Prostate gland (tissue), 2 donors: ENCODE measurements around the gene C1orf21.

Source experiments
- POLR2A ChIP-seq: fragments of 450-650 bp; IDR thresholded peaks from one replicate; pipeline ENCODE4 v1.6.1; 2016; ENCODE audit warnings: antibody characterized with exemption, mild to moderate bottlenecking
- TF ChIP-seq, protein P1 (sequence below), 4 experiments: fragments of 200-600 bp in 2 of 4; fragments of 450-650 bp in 2 of 4; sonication (generic) in 2 of 4; IDR thresholded peaks; 1 replicate in 3 of 4; 2 replicates in 1 of 4; pipeline ENCODE4 v1.5.1; 2016 to 2019; ENCODE audit warnings: antibody characterized with exemption in 4 of 4, mild to moderate bottlenecking in 2 of 4, moderate library complexity in 2 of 4

DNA sequence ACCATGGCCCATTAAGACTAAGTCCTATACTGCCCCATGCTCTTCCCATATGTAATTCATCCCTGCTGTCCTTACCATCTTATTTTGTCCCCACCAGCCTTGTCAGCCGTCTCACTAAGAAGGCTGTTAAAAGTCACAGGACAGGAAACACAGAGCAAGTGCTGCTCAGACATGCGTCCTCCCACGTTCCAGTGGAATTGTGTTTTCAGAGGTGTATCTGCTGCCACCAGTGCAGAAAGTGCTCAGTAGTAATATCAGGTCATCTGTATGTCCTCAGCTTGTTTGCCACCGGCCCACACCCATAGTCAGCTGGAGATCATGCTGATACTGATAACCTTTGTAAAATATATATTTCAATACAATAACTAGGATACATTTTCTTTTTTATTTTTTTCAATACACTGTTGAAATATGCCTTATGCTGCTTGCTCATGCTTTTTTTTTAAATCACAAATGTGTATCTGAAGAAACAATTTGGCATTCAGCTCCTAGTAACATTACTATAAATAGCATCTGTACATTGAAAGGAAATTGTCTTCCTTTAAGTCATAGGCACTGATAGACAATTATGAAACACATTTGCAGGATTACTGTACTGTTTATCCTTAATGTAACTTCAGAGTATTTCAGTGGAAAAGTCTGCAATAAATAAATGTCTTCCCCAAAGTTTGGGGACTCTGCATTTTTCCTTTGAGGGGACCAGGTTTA lies 211.0 kb downstream of the C1orf21 start:
- TF ChIP-seq, protein P1, sequence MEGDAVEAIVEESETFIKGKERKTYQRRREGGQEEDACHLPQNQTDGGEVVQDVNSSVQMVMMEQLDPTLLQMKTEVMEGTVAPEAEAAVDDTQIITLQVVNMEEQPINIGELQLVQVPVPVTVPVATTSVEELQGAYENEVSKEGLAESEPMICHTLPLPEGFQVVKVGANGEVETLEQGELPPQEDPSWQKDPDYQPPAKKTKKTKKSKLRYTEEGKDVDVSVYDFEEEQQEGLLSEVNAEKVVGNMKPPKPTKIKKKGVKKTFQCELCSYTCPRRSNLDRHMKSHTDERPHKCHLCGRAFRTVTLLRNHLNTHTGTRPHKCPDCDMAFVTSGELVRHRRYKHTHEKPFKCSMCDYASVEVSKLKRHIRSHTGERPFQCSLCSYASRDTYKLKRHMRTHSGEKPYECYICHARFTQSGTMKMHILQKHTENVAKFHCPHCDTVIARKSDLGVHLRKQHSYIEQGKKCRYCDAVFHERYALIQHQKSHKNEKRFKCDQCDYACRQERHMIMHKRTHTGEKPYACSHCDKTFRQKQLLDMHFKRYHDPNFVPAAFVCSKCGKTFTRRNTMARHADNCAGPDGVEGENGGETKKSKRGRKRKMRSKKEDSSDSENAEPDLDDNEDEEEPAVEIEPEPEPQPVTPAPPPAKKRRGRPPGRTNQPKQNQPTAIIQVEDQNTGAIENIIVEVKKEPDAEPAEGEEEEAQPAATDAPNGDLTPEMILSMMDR (IDR thresholded peaks at IDR 0.05) = no peak
- TF ChIP-seq POLR2A = no peak
